ENCODE results near the gene CPB1.
A peak's percentile ranks its signal among the peaks of the same experiment; 100 is the strongest.

Gene CPB1

DNA sequence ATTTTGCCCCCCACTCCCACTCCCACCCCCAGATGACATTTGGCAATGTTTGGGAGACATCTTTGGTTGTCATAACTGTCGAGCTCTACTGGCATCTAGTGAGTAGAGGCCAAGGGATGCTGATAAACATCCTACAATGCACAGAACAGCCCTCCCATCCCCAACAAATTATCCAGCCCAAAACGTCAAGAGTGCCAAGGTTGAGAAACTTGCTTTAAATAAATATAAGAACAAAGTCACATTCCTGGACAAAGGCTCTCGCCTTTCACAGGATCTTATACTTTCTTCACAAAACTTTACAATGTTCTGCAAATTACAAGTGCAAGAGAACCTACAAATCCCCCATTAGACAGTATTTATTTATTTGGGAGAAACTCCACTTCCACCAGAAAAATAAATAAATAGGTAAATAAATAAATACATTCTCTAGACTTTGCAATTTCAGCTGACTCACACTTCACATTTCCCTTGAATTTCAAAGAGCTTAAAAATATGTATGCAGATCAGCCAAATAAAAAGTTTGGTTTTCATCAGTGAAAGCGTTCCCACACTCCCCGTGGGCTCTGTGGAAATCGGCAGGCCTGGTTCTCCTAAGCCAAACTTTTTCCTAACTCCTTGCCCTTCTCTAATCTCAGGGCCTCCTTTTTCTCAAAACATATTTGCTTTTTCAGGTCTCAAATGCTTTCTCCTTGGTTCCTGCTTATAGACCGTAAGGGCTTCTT lies 24.8 kb downstream of the CPB1 start:
- H3K27ac ChIP-seq (ENCODE audit: low read length, poor library complexity, severe bottlenecking): no peak overlapping the region
- H3K4me1 ChIP-seq (ENCODE audit: control insufficient read depth, insufficient read depth, low read depth, low read length): no peaks in the 10 kb centered on the region
- no peak overlapping the region for H4K91ac ChIP-seq (ENCODE audit: low read length)
- WGBS: 84% methylated on average over 6 of the region's 7 CpGs
- no peak overlapping the region for H2AK5ac ChIP-seq (ENCODE audit: low read length, severe bottlenecking)
- H3K9me3 ChIP-seq (ENCODE audit: control insufficient read depth, low read length): no peaks in the 10 kb centered on the region
- DNase-seq: no peak
- H3K4ac ChIP-seq (ENCODE audit: low read depth in 1 of 2, low read length in 2 of 2): no peak overlapping the region
- H4K8ac ChIP-seq (ENCODE audit: low read length): no peak overlapping the region
- no peak overlapping the region for H3K23ac ChIP-seq (ENCODE audit: low read length in 2 of 2)
- no peak overlapping the region for H2BK120ac ChIP-seq (ENCODE audit: low read depth, low read length)
- peak overlapping the region; percentile 41 for H3K9ac ChIP-seq (ENCODE audit: low read length)
- no peak overlapping the region for H3K18ac ChIP-seq (ENCODE audit: low read depth in 1 of 2, low read length in 2 of 2)
- no peak overlapping the region for H3K14ac ChIP-seq (ENCODE audit: low read length in 2 of 2)
- no peaks in the 10 kb centered on the region for H3K27me3 ChIP-seq (ENCODE audit: control insufficient read depth in 1 of 2, insufficient read depth in 1 of 2, low read length in 2 of 2)
- no peak overlapping the region for H2BK12ac ChIP-seq (ENCODE audit: low read length in 2 of 2)
- H3K4me3 ChIP-seq (ENCODE audit: insufficient read depth in 1 of 2, low read depth in 1 of 2, low read length in 2 of 2): no peak overlapping the region
- H3K79me1 ChIP-seq (replicated peaks; ENCODE audit: low read length, poor library complexity, severe bottlenecking): no peaks in the 10 kb centered on the region
- no peak overlapping the region for H2BK15ac ChIP-seq (ENCODE audit: low read depth, poor library complexity, severe bottlenecking)
- no peak overlapping the region for H2AFZ ChIP-seq (ENCODE audit: low read depth, low read length)
- no peak overlapping the region for H3K4me2 ChIP-seq (ENCODE audit: low read length, poor library complexity, severe bottlenecking)
- no peak overlapping the region for H2BK5ac ChIP-seq (ENCODE audit: low read depth, low read length, poor library complexity, severe bottlenecking)
- H3K36me3 ChIP-seq (ENCODE audit: control insufficient read depth in 1 of 2, insufficient read depth in 2 of 2, low read depth in 1 of 2, low read length in 2 of 2): no peaks in the 10 kb centered on the region

DNA sequence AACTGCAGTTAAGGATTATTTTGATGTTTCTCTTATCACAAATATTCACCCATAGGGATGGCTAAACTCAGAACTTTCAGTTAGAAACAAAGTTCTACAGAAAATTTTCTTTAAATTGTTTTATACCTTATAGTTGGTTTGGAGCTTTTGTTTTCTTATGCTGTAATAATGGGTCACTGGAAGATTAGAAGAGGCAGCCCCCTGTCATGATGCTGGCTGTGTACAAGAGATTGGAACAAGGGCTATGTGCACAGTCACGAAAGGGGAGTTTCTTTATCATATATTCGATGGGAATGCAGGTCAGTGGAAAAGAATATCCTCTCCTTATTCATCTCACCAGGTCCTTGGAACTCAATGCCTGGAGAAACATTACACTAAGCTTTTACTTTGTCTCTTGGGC lies 25.5 kb downstream of the CPB1 start:
- no peak overlapping the region for H2BK5ac ChIP-seq (ENCODE audit: low read depth, low read length, poor library complexity, severe bottlenecking)
- no peak overlapping the region for H2AK5ac ChIP-seq (ENCODE audit: low read length, severe bottlenecking)
- H3K9me3 ChIP-seq (ENCODE audit: control insufficient read depth, low read length): no peaks in the 10 kb centered on the region
- no peaks in the 10 kb centered on the region for H3K79me1 ChIP-seq (replicated peaks; ENCODE audit: low read length, poor library complexity, severe bottlenecking)
- H4K8ac ChIP-seq (ENCODE audit: low read length): no peak overlapping the region
- no peaks in the 10 kb centered on the region for H3K36me3 ChIP-seq (ENCODE audit: control insufficient read depth in 1 of 2, insufficient read depth in 2 of 2, low read depth in 1 of 2, low read length in 2 of 2)
- H2BK12ac ChIP-seq (ENCODE audit: low read length in 2 of 2): no peak overlapping the region
- H3K4me1 ChIP-seq (ENCODE audit: control insufficient read depth, insufficient read depth, low read depth, low read length): no peaks in the 10 kb centered on the region
- H3K14ac ChIP-seq (ENCODE audit: low read length in 2 of 2): no peak overlapping the region
- no peak for DNase-seq
- 100% methylated on average over 2 of the region's 2 CpGs for WGBS
- H3K27ac ChIP-seq (ENCODE audit: low read length, poor library complexity, severe bottlenecking): no peak overlapping the region
- no peaks in the 10 kb centered on the region for H3K27me3 ChIP-seq (ENCODE audit: control insufficient read depth in 1 of 2, insufficient read depth in 1 of 2, low read length in 2 of 2)
- no peak overlapping the region for H3K4me3 ChIP-seq (ENCODE audit: insufficient read depth in 1 of 2, low read depth in 1 of 2, low read length in 2 of 2)
- H3K23ac ChIP-seq (ENCODE audit: low read length in 2 of 2): no peak overlapping the region
- no peak overlapping the region for H2AFZ ChIP-seq (ENCODE audit: low read depth, low read length)
- H2BK120ac ChIP-seq (ENCODE audit: low read depth, low read length): no peak overlapping the region
- H2BK15ac ChIP-seq (ENCODE audit: low read depth, poor library complexity, severe bottlenecking): no peak overlapping the region
- no peak overlapping the region for H3K4me2 ChIP-seq (ENCODE audit: low read length, poor library complexity, severe bottlenecking)
- H3K4ac ChIP-seq (ENCODE audit: low read depth in 1 of 2, low read length in 2 of 2): no peak overlapping the region
- H3K9ac ChIP-seq (ENCODE audit: low read length): peak overlapping the region; percentile 41
- H3K18ac ChIP-seq (ENCODE audit: low read depth in 1 of 2, low read length in 2 of 2): no peak overlapping the region
- no peak overlapping the region for H4K91ac ChIP-seq (ENCODE audit: low read length)

DNA sequence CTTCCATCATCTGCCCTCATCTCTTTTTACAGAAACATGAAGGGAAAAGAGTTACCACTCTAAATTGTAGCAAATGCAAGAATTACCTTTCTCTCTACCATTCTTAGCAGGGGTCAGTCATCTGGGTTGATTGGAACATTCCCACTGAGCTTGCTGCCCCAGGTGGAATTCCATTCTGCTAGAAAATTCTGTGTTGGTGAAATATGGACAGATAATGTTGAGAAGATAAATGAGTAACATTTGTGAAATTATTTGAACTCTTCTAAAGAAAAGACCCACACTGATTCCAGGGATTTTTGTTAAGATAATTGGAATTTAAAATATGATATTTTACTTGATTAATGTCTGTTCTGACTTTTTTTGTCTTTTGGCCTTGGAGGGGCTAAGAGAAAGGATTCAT lies 26.4 kb downstream of the CPB1 start:
- Histone ChIP-seq H2BK15ac (ENCODE audit: low read depth, poor library complexity, severe bottlenecking) (no peak overlapping the region), H3K27me3 (ENCODE audit: control insufficient read depth in 1 of 2, insufficient read depth in 1 of 2, low read length in 2 of 2) (no peaks in the 10 kb centered on the region), H3K9ac (ENCODE audit: low read length) (no peak overlapping the region), H3K4me2 (ENCODE audit: low read length, poor library complexity, severe bottlenecking) (no peak overlapping the region), H3K4me1 (ENCODE audit: control insufficient read depth, insufficient read depth, low read depth, low read length) (no peaks in the 10 kb centered on the region), H3K4me3 (ENCODE audit: insufficient read depth in 1 of 2, low read depth in 1 of 2, low read length in 2 of 2) (no peak overlapping the region), H3K18ac (ENCODE audit: low read depth in 1 of 2, low read length in 2 of 2) (no peak overlapping the region), H3K36me3 (ENCODE audit: control insufficient read depth in 1 of 2, insufficient read depth in 2 of 2, low read depth in 1 of 2, low read length in 2 of 2) (no peaks in the 10 kb centered on the region), H2BK12ac (ENCODE audit: low read length in 2 of 2) (no peak overlapping the region), H3K27ac (ENCODE audit: low read length, poor library complexity, severe bottlenecking) (no peak overlapping the region), H2BK120ac (ENCODE audit: low read depth, low read length) (no peak overlapping the region), H2AFZ (ENCODE audit: low read depth, low read length) (no peak overlapping the region), H2BK5ac (ENCODE audit: low read depth, low read length, poor library complexity, severe bottlenecking) (no peak overlapping the region), H4K91ac (ENCODE audit: low read length) (no peak overlapping the region), H3K23ac (ENCODE audit: low read length in 2 of 2) (no peak overlapping the region), H3K4ac (ENCODE audit: low read depth in 1 of 2, low read length in 2 of 2) (no peak overlapping the region), H4K8ac (ENCODE audit: low read length) (no peak overlapping the region), H3K14ac (ENCODE audit: low read length in 2 of 2) (no peak overlapping the region), H2AK5ac (ENCODE audit: low read length, severe bottlenecking) (no peak overlapping the region), H3K79me1 (replicated peaks; ENCODE audit: low read length, poor library complexity, severe bottlenecking) (no peaks in the 10 kb centered on the region), H3K9me3 (ENCODE audit: control insufficient read depth, low read length) (no peaks in the 10 kb centered on the region)
- DNase-seq: no peak

DNA sequence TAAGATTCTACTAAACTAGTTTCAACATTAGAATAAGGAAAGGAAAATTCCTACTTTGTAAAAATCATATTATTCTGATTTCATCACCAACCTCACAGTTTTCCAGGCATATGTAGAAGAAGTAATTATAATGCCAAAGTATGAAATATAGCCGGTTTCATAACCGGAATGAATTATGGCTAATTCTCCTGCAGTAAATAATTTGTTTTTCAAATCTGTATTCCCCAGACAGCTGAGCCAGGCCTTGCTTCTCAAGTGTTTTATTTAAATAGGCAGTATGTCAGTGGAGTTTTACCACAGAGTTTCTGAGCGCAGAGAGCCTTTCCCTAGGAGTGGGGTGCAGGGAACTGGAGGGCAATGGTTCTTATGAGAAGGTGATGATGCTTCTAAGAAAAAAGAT lies 28.8 kb downstream of the CPB1 start:
- Histone ChIP-seq H3K27ac (ENCODE audit: low read length, poor library complexity, severe bottlenecking) (no peak overlapping the region), H3K14ac (ENCODE audit: low read length in 2 of 2) (no peak overlapping the region), H3K4ac (ENCODE audit: low read depth in 1 of 2, low read length in 2 of 2) (no peak overlapping the region), H3K9ac (ENCODE audit: low read length) (no peak overlapping the region), H3K23ac (ENCODE audit: low read length in 2 of 2) (no peak overlapping the region), H2BK15ac (ENCODE audit: low read depth, poor library complexity, severe bottlenecking) (no peak overlapping the region), H4K91ac (ENCODE audit: low read length) (no peak overlapping the region), H3K4me3 (ENCODE audit: insufficient read depth in 1 of 2, low read depth in 1 of 2, low read length in 2 of 2) (no peak overlapping the region), H3K27me3 (ENCODE audit: control insufficient read depth in 1 of 2, insufficient read depth in 1 of 2, low read length in 2 of 2) (no peaks in the 10 kb centered on the region), H2BK5ac (ENCODE audit: low read depth, low read length, poor library complexity, severe bottlenecking) (no peak overlapping the region), H2BK120ac (ENCODE audit: low read depth, low read length) (no peak overlapping the region), H2AK5ac (ENCODE audit: low read length, severe bottlenecking) (no peak overlapping the region), H3K4me2 (ENCODE audit: low read length, poor library complexity, severe bottlenecking) (no peak overlapping the region), H4K8ac (ENCODE audit: low read length) (no peak overlapping the region), H3K9me3 (ENCODE audit: control insufficient read depth, low read length) (no peaks in the 10 kb centered on the region), H3K4me1 (ENCODE audit: control insufficient read depth, insufficient read depth, low read depth, low read length) (no peaks in the 10 kb centered on the region), H2BK12ac (ENCODE audit: low read length in 2 of 2) (no peak overlapping the region), H3K18ac (ENCODE audit: low read depth in 1 of 2, low read length in 2 of 2) (no peak overlapping the region), H2AFZ (ENCODE audit: low read depth, low read length) (no peak overlapping the region), H3K36me3 (ENCODE audit: control insufficient read depth in 1 of 2, insufficient read depth in 2 of 2, low read depth in 1 of 2, low read length in 2 of 2) (no peaks in the 10 kb centered on the region), H3K79me1 (replicated peaks; ENCODE audit: low read length, poor library complexity, severe bottlenecking) (no peaks in the 10 kb centered on the region)
- WGBS: 78% methylated on average over 1 of the region's 3 CpGs
- DNase-seq: no peak

Data from mesenchymal stem cell (in vitro differentiated cells and primary cell).